T-helper 1 cell treated with Interleukin-12 subunit alpha and Interleukin-12 subunit beta and Interleukin-4 antibody, amounts not matched to agents 30 ng/mL and 1 ng/mL, for 36 hours (primary cell): ENCODE data around the gene TDRD1. TPM values are rescaled to one million over a fixed set of nuclear protein-coding genes. Genes with fewer than 3 reads are reported as not detected.

ENCODE experiments used
- intact Hi-C: fragments of 100-400 bp; cut with micrococcal nuclease; formaldehyde crosslinking; loops from one replicate; pipeline ENCODE4 v1.15.1; 2024
- total RNA-seq: library from RNA; stranded (reverse); gene quantifications from 2 replicates; pipeline ENCODE4 v1.2.3, GENCODE V29; 2022

TDRD1 gene
- total RNA-seq, 1 donor from 2014 or later: 0.10 TPM

- intact Hi-C loops: no loop called here
These were observed 54.3 kb downstream of the TDRD1 start for GRCh38 chr10:114233482-114233881.

- intact Hi-C loops: no loop called here
These were observed 55.0 kb downstream of the TDRD1 start for GRCh38 chr10:114234132-114234531.

- intact Hi-C loops: no loop called here
These were observed 60.2 kb downstream of the TDRD1 start, which contains the start of gene VWA2 for GRCh38 chr10:114239117-114239993. TSS of gene VWA2 (plus strand) at chr10:114239254. CDS start at chr10:114248714, 9,460 bp downstream.

GRCh38 chr10:114239994-114240345 lies 60.8 kb downstream of the TDRD1 start:
- intact Hi-C loops: no loop called here

- intact Hi-C loops: no loop called here
These were observed 63.1 kb downstream of the TDRD1 start for GRCh38 chr10:114242235-114242634.

- intact Hi-C loops: no loop called here
These were observed 64.5 kb downstream of the TDRD1 start for GRCh38 chr10:114243661-114244060.

GRCh38 chr10:114244126-114244525 lies 65.0 kb downstream of the TDRD1 start:
- intact Hi-C loops: no loop called here

GRCh38 chr10:114245121-114245791 lies 66.1 kb downstream of the TDRD1 start:
- intact Hi-C loops: no loop called here

- intact Hi-C loops: no loop called here
These were observed 67.6 kb downstream of the TDRD1 start for GRCh38 chr10:114246679-114247305.

GRCh38 chr10:114250236-114250635 lies 71.1 kb downstream of the TDRD1 start:
- intact Hi-C loops: no loop called here

GRCh38 chr10:114250716-114251115 lies 71.6 kb downstream of the TDRD1 start:
- intact Hi-C loops: no loop called here

GRCh38 chr10:114252092-114252491 lies 72.9 kb downstream of the TDRD1 start:
- intact Hi-C loops: no loop called here

GRCh38 chr10:114252883-114253282 lies 73.7 kb downstream of the TDRD1 start:
- intact Hi-C loops: no loop called here

GRCh38 chr10:114255227-114255626 lies 76.1 kb downstream of the TDRD1 start:
- intact Hi-C loops: no loop called here

- intact Hi-C loops: no loop called here
These were observed 77.0 kb downstream of the TDRD1 start for GRCh38 chr10:114256008-114256765.

GRCh38 chr10:114256822-114257221 lies 77.7 kb downstream of the TDRD1 start:
- intact Hi-C loops: no loop called here

- intact Hi-C loops: no loop called here
These were observed 78.3 kb downstream of the TDRD1 start for GRCh38 chr10:114257498-114257897.

- intact Hi-C loops: no loop called here
These were observed 79.2 kb downstream of the TDRD1 start for GRCh38 chr10:114258274-114258840.

GRCh38 chr10:114259824-114260223 lies 80.7 kb downstream of the TDRD1 start:
- intact Hi-C loops: no loop called here

- intact Hi-C loops: no loop called here
These were observed 81.2 kb downstream of the TDRD1 start for GRCh38 chr10:114260366-114260765.

- intact Hi-C loops: no loop called here
These were observed 81.9 kb downstream of the TDRD1 start for GRCh38 chr10:114261076-114261475.
